Glomerular endothelial cell (primary cell): Measurements from ENCODE around the gene LCE1D. TPM values are rescaled to one million over a fixed set of nuclear protein-coding genes. Genes with fewer than 3 reads are reported as not detected.

Experiments
- DNase-seq: peaks from one replicate; pipeline ENCODE4 v3.0.0-alpha.2; 2011; ENCODE audit warnings: low read depth, low spot score; ENCODE audit errors: extremely low read depth
- total RNA-seq: library from RNA; depleted of rRNA; stranded (reverse); fragments of >200 nt; gene quantifications from 2 replicates; pipeline ENCODE4 v1.2.3, GENCODE V29; 2015

LCE1D gene, protein sequence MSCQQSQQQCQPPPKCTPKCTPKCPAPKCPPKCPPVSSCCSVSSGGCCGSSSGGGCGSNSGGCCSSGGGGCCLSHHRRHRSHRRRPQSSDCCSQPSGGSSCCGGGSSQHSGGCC
- total RNA-seq, result not detected in 2 replicates

- no peak for DNase-seq
These were observed at the start of gene LCE1D for GRCh38 chr1:152796421-152796820. Gene LCE1D (plus strand): TSS chr1:152796721. CDS start chr1:152797795, 1,074 bp downstream.

DNA sequence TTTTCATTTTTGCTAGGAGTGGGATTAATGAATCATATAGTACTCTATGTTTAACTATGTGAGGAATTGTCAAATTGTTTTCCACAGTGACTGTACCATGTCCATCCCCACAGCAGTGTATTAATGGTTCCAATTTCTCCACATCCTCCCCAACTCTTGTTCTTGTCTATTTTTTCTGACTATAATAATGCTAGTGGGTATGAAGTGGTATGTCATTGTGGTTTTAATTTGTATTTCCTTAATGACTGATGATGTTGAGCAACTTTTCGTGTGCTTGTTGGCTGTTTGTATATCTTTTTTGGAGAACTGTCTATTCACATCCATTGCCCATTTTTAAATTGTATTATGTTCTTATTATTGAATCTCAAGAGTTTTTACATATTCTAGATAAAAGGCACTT, 48.7 kb upstream of the LCE1D start:
- no peak for DNase-seq

GRCh38 chr1:152752225-152752624, 44.3 kb upstream of the LCE1D start:
- DNase-seq, result no peak

GRCh38 chr1:152753586-152753985, 42.9 kb upstream of the LCE1D start:
- DNase-seq, result no peak

- DNase-seq, result no peak
These were observed 39.6 kb upstream of the LCE1D start for GRCh38 chr1:152756872-152757271.

- DNase-seq, result no peak
These were observed 38.8 kb upstream of the LCE1D start, which contains the start of gene KPRP for GRCh38 chr1:152757747-152758146. Gene KPRP (plus strand): TSS chr1:152758025. CDS start chr1:152759589, 1,564 bp downstream.

GRCh38 chr1:152758636-152759035, 37.9 kb upstream of the LCE1D start:
- no peak for DNase-seq

- no peak for DNase-seq
These were observed 36.9 kb upstream of the LCE1D start for GRCh38 chr1:152759453-152760173.

GRCh38 chr1:152760551-152761190, 35.9 kb upstream of the LCE1D start:
- DNase-seq, result no peak

DNA sequence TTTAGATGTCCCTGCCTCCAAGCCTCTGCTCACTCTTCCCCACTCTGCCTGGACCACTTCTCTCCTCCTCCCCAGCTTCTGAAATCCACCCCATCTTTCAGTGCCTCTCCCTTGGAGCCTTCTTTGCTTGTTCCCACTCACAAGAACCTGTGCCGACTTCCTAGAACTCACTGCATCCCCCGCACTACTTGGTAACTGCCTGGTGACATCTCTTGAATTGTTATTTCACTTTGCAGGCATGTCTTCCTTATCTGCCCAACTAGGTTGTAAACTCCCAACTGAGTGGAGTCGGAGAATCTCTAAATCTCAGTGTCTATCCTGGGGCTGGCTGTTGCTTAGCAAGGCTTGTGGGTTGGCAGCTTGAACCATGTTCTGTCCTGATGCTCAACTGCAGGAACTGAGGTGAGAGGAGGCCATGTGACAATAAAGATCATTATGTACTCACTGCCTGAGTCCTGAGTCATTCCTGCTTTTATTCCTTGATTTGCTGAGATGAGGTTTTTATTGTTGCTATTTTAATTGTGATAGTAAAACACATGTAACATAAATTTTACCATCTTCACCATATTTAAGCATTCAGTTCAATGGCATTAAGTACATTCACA, 34.8 kb upstream of the LCE1D start:
- DNase-seq, result no peak

- no peak for DNase-seq
These were observed 27.5 kb upstream of the LCE1D start for GRCh38 chr1:152768847-152769533.

- DNase-seq, result no peak
These were observed 26.1 kb upstream of the LCE1D start for GRCh38 chr1:152770411-152770810.

GRCh38 chr1:152774875-152775274, 21.6 kb upstream of the LCE1D start, which contains the start of gene LCE1F:
Gene LCE1F (plus strand): TSS chr1:152775140. CDS start chr1:152776372, 1,232 bp downstream.
- DNase-seq, result no peak

GRCh38 chr1:152776361-152776760, 20.2 kb upstream of the LCE1D start:
- no peak for DNase-seq

DNA sequence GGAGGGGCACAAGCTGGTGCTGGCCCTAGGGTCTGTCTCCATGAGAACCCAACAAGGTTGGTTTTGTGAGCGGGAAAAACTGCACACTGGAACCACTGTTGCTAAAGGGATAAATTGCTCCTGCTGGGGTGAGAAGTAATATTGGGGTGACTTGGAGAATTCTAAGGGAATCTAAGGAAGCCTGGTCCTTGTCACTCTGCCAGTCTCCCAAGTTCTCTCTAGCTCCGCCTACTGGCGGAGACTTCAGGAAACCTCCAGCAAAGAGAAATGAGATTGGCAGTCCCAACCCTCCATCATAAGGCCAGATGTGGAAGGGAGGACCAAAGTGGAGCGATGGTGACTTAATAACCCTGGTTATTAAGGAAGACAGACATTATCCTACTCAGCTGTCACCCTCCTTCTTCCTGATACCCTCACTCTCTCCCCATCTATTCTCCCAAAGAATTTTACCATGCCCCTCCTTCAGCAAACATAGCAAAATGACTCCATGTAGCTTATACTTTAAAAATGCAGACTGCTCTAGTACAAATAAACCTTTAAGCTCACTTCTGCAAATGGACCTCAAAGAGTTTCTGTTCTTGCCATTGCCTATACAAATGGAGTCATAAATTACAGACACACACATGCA, 18.9 kb upstream of the LCE1D start:
- DNase-seq, result no peak

DNA sequence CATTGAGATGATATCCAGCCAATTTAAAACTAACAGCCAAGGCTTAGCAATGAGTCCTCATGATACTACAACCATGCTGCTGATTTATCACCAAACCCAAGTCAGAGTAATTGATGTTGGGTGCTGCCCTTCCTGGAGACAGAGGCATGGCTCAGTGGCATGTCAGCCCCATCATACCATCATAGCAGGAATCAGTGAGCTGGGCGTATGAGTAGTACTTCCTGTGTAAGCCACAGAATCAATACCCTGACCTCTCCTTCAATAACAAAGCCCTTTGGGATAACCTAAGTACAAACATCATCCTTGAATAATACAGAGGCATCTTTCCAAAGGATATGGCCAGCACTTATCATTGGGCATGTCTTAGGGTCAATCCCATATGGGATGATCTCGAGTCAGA, 13.4 kb upstream of the LCE1D start:
- DNase-seq, result no peak

GRCh38 chr1:152786077-152786476, 10.4 kb upstream of the LCE1D start, which contains the start of gene LCE1E:
Gene LCE1E (plus strand): TSS chr1:152786257. CDS start chr1:152787300, 1,043 bp downstream.
- DNase-seq, result no peak

- DNase-seq, result no peak
These were observed 835 bp upstream of the LCE1D start for GRCh38 chr1:152795686-152796085.

- DNase-seq, result no peak
These were observed 4.8 kb downstream of the LCE1D start for GRCh38 chr1:152801333-152801732.

GRCh38 chr1:152806576-152806975, 10.1 kb downstream of the LCE1D start, which contains the start of gene LCE1C:
Gene LCE1C (minus strand): TSS chr1:152806651. CDS start chr1:152805478, 1,173 bp downstream.
- no peak for DNase-seq
